ENCODE measurements around the gene MAST4. TPM values are rescaled to one million over a fixed set of nuclear protein-coding genes. Genes with fewer than 3 reads are reported as not detected.

Gene MAST4
- total and polyA plus RNA-seq, 2 of the 13 experiments (the other 11 are each of a cell fraction or from before 2014, with no cell fraction given) = 3.4 to 3.7 TPM

GRCh38 chr5:66888613-66889012 is 292.4 kb downstream of the MAST4 start:
- CTCF ChIA-PET (ENCODE audit: low intra/inter-chr PET ratio, low total read pairs) = no interaction called here
- Histone ChIP-seq H3K4me3 (replicated peaks in 1 of 3; ENCODE audit: insufficient read depth in 1 of 3, low read depth in 2 of 3, low read length in 3 of 3) (no peak overlapping the region), H3K79me2 (ENCODE audit: insufficient read depth, low read length) (no peaks in the 10 kb centered on the region), H3K9me3 (ENCODE audit: low read length) (no peaks in the 10 kb centered on the region), H2AFZ (ENCODE audit: low read length) (no peak overlapping the region), H3K4me2 (ENCODE audit: low read depth, low read length) (no peak overlapping the region), H3K36me3 (replicated peaks in 1 of 2; ENCODE audit: control insufficient read depth in 1 of 2, insufficient read depth in 2 of 2, low read length in 2 of 2) (no peaks in the 10 kb centered on the region), H3K9ac (ENCODE audit: insufficient read depth, low read depth, low read length) (no peak overlapping the region), H3K4me1 (ENCODE audit: insufficient read depth, low read length) (no peaks in the 10 kb centered on the region), H3K27ac (ENCODE audit: extremely low read length, insufficient read depth, low read length) (no peak overlapping the region), H4K20me1 (ENCODE audit: insufficient read depth, low read length) (no peaks in the 10 kb centered on the region), H3K27me3 (ENCODE audit: control insufficient read depth in 1 of 2, insufficient read depth in 2 of 2, low read length in 2 of 2) (no peaks in the 10 kb centered on the region)
- in situ Hi-C loops (cut with HindIII; ENCODE audit: extremely low pct_ligation_motif_present, low pct_unique_long_range_greater_than_20kb) = no loop called here
- WGBS (ENCODE audit: low lambda C conversion rate) = 0% methylated on average over 2 of the region's 2 CpGs
- no TSS peak for BruUV-seq (replicated peaks)
- intact Hi-C loops (cut with micrococcal nuclease; ENCODE audit: unreplicated experiment) = no loop called here
- ATAC-seq (no peak), DNase-seq (ENCODE audit: low spot score) (no peak), FAIRE-seq (no peak)
- POLR2A ChIA-PET = no interaction called here
- no peak for TF ChIP-seq JUNB (CRISPR knock-in tag; IDR thresholded peaks at IDR 0.05; ENCODE audit: borderline replicate concordance)
- no peak for TF ChIP-seq CREBL2 (CRISPR knock-in tag; IDR thresholded peaks at IDR 0.05; ENCODE audit: borderline replicate concordance)
- no peak for TF ChIP-seq SMC3 (IDR thresholded peaks at IDR 0.05; ENCODE audit: low read length)
- TF ChIP-seq ZNF549 (CRISPR knock-in tag; IDR thresholded peaks at IDR 0.05) = no peak
- no peak for TF ChIP-seq ZNF543 (CRISPR knock-in tag; IDR thresholded peaks at IDR 0.05)
- TF ChIP-seq ZNF230 (CRISPR knock-in tag; IDR thresholded peaks at IDR 0.05) = no peak
- TF ChIP-seq ZBTB42 (CRISPR knock-in tag; IDR thresholded peaks at IDR 0.05) = no peak
- no peak for TF ChIP-seq EHMT2 (IDR thresholded peaks at IDR 0.05; ENCODE audit: borderline replicate concordance, low read depth, low read length)
- TF ChIP-seq, protein P1, sequence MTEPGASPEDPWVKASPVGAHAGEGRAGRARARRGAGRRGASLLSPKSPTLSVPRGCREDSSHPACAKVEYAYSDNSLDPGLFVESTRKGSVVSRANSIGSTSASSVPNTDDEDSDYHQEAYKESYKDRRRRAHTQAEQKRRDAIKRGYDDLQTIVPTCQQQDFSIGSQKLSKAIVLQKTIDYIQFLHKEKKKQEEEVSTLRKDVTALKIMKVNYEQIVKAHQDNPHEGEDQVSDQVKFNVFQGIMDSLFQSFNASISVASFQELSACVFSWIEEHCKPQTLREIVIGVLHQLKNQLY (CRISPR knock-in tag; IDR thresholded peaks at IDR 0.05) = no peak
- TF ChIP-seq JARID2 (CRISPR knock-in tag; IDR thresholded peaks at IDR 0.05; ENCODE audit: insufficient replicate concordance) = no peak
- TF ChIP-seq ZNF691 (CRISPR knock-in tag; IDR thresholded peaks at IDR 0.05; ENCODE audit: borderline replicate concordance, low read depth) = no peak
- TF ChIP-seq JUND (CRISPR knock-in tag; IDR thresholded peaks at IDR 0.05) = no peak
- TF ChIP-seq TIGD3 (CRISPR knock-in tag; IDR thresholded peaks at IDR 0.05; ENCODE audit: borderline replicate concordance) = no peak
- TF ChIP-seq SP4 (CRISPR knock-in tag; IDR thresholded peaks at IDR 0.05) = no peak
- no peak for TF ChIP-seq ARID4A (CRISPR knock-in tag; IDR thresholded peaks at IDR 0.05; ENCODE audit: borderline replicate concordance)
- TF ChIP-seq SYNCRIP (IDR thresholded peaks at IDR 0.05; ENCODE audit: insufficient read depth, low read depth, low read length) = no peak
- TF ChIP-seq AGO2 (optimal IDR thresholded peaks at IDR 0.05; ENCODE audit: low read depth, low read length) = no peak
- no peak for TF ChIP-seq E2F5 (CRISPR knock-in tag; conservative IDR thresholded peaks at IDR 0.05)

Data from HepG2 (cell line).